NCI-H524 (cell line): ENCODE results near the gene TBX4.
"Not testable (repeated sequence)": the region's sequence is repeated elsewhere in the genome, so short reads cannot be mapped to it uniquely, and the experiment has no call there.

Source experiments
- DNase-seq, 2 experiments: peaks; one replicate each; lab custom pipeline; 2025; lab: John Stamatoyannopoulos, UW

Gene TBX4

GRCh38 chr17:61498042-61498994, 46.1 kb downstream of the TBX4 start:
- DNase-seq: peak; percentile 9 to 16

- no peak for DNase-seq
Observed at GRCh38 chr17:61499632-61500031, 47.4 kb downstream of the TBX4 start.

GRCh38 chr17:61500287-61500686, 48.1 kb downstream of the TBX4 start:
- DNase-seq: no peak

- DNase-seq: no peak
Observed at GRCh38 chr17:61502292-61502691, 50.1 kb downstream of the TBX4 start.

- DNase-seq: no peak
Observed at GRCh38 chr17:61503961-61504360, 51.7 kb downstream of the TBX4 start.

- DNase-seq: no peak
Observed at GRCh38 chr17:61504697-61505096, 52.5 kb downstream of the TBX4 start.

- DNase-seq: no peak
Observed at GRCh38 chr17:61505846-61506627, 53.8 kb downstream of the TBX4 start.

GRCh38 chr17:61507383-61508066, 55.3 kb downstream of the TBX4 start:
- no peak for DNase-seq

- DNase-seq: no peak
Observed at GRCh38 chr17:61508912-61509311, 56.7 kb downstream of the TBX4 start.

- not testable (repeated sequence) for DNase-seq
Observed at GRCh38 chr17:61509454-61509853, 57.2 kb downstream of the TBX4 start.

- no peak for DNase-seq
Observed at GRCh38 chr17:61510237-61510636, 58.0 kb downstream of the TBX4 start.

- no peak for DNase-seq
Observed at GRCh38 chr17:61510991-61511390, 58.8 kb downstream of the TBX4 start.

- no peak for DNase-seq
Observed at GRCh38 chr17:61511480-61512182, 59.4 kb downstream of the TBX4 start.

- DNase-seq: no peak
Observed at GRCh38 chr17:61514491-61514890, 62.3 kb downstream of the TBX4 start.

GRCh38 chr17:61517265-61517664, 65.0 kb downstream of the TBX4 start:
- DNase-seq: no peak

- no peak for DNase-seq
Observed at GRCh38 chr17:61517843-61518606, 65.8 kb downstream of the TBX4 start.

GRCh38 chr17:61519139-61519538, 66.9 kb downstream of the TBX4 start:
- no peak for DNase-seq

GRCh38 chr17:61519754-61520440, 67.7 kb downstream of the TBX4 start:
- no peak for DNase-seq

GRCh38 chr17:61520897-61521296, 68.7 kb downstream of the TBX4 start:
- no peak for DNase-seq

- no peak for DNase-seq
Observed at GRCh38 chr17:61522088-61522487, 69.9 kb downstream of the TBX4 start.
